HG03354 (cell line): Measurements from ENCODE around the gene TMOD3.
A peak's percentile ranks its signal among the peaks of the same experiment; 100 is the strongest.

ENCODE experiments used
- ATAC-seq: cut with Tn5 transposase; IDR thresholded peaks from one replicate; pipeline ENCODE4 v1.9.1; 2021; ENCODE audit warnings: mild to moderate bottlenecking; ENCODE audit not compliant: unreplicated experiment, poor library complexity, severe bottlenecking

The TMOD3 gene

DNA sequence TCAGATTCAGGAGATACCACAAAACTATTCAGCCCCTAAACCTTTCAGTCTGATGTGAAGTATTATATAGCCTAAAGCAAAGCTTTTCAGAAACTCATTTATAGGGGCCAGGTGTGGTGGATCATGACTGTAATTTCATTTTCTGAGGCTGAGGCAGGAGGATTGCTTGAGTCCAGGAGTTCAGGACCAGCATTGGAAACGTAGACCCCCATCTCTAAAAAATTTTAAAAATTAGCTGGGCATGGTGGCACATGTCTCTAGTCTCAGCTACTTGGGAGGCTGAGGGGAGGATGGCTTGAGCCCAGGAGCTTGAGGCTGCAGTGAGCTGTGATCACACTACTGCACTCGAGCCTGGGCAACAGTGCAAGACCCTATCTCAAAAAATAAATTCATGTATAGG lies 60.0 kb downstream of the TMOD3 start:
- ATAC-seq = no peak

DNA sequence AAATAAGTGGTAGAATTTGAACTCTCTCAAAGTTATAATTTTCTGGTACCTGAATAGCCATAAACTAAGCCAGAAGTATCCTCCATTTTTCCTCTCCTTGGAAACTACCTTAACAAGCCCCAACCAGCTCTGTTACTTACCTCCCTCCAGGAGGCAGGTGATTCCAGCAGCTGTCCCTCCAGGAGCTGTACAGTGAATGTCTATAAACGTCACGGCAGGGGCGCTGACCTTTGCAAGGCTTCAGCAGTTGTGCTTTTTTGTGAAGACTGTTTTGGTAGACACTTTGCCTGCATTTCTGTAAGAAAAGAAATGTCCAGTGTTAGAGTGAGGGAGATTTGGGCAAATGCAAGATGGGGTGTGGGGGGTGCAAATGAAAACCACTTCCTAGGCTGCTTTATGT lies 75.0 kb downstream of the TMOD3 start:
- no peak for ATAC-seq

GRCh38 chr15:51904931-51905330 lies 75.5 kb downstream of the TMOD3 start:
- no peak for ATAC-seq

- no peak for ATAC-seq
Observed at GRCh38 chr15:51907136-51907862, 77.8 kb downstream of the TMOD3 start.

- ATAC-seq = no peak
Observed at GRCh38 chr15:51908316-51908715, 78.9 kb downstream of the TMOD3 start.

- no peak for ATAC-seq
Observed at GRCh38 chr15:51909584-51909983, 80.1 kb downstream of the TMOD3 start.

GRCh38 chr15:51912528-51912927 lies 83.1 kb downstream of the TMOD3 start:
- ATAC-seq = no peak

GRCh38 chr15:51917493-51917892 lies 88.0 kb downstream of the TMOD3 start:
- ATAC-seq = no peak

DNA sequence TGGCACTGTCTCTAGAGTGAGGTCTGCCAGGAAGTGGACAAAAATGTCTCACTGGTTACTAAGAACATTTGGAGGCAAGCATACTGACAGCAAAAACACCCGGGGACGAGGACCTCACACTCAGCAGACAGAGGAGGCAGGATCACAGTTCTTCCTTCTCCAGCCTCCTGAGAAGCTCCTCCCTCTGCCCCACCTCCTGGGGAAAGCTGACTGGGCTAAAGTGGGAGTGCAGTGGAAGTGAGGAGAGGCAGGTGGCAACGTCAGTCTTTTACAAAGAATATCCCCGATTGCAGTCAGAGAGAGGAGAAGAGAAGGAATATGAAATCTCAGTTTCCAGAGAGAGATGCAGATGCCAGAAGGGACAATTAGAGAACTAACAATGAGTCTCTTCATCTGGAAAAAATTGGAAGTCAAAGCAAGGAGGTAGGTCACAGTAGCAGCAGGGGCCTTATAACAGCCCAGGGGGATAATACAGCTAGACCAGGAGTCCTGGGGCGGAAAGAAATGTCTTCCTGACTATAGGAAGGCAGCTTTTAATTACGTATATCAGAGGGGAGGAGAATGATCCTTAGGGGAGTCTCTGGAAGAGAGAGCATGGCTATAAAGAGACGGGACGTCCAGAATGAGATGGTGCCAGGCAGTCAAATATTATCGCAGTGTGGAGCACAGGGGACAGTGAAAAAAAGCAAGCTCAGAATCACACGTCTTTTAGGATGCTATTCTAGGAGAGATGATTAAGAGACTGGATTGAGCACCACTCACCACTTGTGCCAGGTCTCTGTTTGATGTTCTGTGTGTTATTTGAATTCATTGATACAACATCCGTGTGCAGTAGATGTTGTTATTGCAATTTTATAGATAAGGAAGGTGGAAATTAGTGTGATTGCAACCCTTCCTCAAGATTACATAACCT lies 95.0 kb downstream of the TMOD3 start:
- no peak for ATAC-seq

GRCh38 chr15:51926809-51927208 lies 97.4 kb downstream of the TMOD3 start:
- no peak for ATAC-seq

DNA sequence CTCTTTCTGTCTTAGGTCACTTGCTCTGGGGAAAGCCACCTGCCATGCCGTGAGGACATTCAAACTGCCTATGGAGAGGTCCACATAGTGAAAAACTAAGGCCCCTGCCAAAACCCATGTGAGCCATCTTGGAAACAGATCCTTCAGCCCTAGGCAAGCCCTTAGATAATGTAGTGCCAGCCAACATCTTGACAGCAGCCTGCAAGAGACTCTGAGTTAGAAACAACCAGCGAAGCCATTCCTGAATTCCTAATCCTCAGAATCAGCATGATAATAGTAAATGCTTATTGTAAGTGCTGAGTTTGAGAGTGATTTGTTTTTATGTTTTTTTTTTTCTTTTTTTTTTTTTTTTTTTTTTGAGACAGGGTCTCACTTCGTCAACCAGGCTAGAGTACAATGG lies 101.6 kb downstream of the TMOD3 start:
- no peak for ATAC-seq

GRCh38 chr15:51931638-51932037 lies 102.2 kb downstream of the TMOD3 start:
- ATAC-seq = no peak

DNA sequence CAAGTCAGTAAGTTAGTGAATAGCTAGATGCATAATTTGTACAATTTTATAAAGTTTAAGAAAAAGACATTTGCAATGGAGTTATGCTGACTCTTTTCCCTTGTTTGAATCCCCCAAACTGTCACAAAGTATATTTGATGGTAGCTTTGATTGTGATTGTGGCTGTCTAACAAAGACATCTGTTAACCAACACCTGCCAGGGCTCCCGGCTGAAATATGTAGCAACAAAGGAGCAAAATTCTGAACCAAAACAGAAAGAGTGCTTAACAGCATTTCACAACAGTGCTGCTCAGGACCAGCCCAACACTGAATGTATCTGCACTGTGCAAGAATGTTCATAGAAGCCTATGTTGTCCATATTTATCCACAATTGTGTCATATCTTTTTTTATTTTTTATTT lies 102.7 kb downstream of the TMOD3 start:
- ATAC-seq = no peak

DNA sequence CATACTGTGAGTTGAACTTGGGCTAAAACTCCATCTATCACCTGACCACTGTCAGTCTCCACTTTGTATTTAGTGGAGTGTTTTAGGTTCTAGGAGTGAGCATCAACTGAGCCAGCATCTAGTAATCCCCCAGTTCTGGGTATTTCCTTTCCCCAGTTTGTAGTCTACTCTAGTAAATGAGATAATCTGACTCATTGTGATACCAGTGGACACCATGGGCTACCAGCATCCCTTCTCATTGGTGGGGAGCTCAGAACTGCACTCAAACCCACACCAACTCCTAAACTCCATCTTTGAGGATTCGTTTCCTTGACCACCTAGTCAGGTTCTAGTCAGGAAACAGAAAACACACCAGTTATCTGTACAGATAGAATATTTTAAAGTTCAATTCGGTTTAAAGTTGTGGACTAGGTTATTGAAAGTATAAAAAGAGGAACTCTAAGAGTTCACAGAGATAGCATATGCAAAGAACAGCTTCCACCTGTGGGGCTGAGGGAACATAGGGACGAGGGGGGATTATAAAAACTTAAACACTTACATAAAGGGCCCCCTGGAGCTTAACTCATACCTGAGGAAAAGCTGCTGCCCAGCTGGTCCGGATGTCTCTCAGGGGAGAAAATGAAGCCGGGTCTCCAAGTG lies 106.1 kb downstream of the TMOD3 start:
- peak; percentile 96 for ATAC-seq

- no peak for ATAC-seq
Observed at GRCh38 chr15:51936105-51936478, 106.6 kb downstream of the TMOD3 start.

- no peak for ATAC-seq
Observed at GRCh38 chr15:51938286-51938685, 108.8 kb downstream of the TMOD3 start.

DNA sequence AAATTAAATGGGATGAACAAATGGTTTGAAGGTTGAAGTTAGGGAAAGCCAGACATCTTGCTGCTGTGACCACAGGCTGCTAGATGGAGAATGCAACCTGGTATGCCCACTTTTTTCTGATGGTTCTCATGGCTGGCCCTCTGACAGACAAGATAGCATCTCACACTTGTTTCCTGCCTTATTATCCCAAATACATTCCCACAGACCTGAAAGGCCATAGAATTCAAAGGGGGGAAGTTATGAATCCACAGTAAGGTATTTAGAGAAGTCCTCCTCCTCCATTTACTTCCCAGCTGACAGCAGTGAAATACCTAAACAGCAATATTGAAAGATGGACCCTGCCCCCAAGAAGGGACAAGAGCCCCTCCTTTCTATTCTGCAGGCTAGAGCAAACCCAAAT lies 109.8 kb downstream of the TMOD3 start:
- no peak for ATAC-seq

GRCh38 chr15:51947124-51947523 lies 117.7 kb downstream of the TMOD3 start:
- ATAC-seq = no peak

DNA sequence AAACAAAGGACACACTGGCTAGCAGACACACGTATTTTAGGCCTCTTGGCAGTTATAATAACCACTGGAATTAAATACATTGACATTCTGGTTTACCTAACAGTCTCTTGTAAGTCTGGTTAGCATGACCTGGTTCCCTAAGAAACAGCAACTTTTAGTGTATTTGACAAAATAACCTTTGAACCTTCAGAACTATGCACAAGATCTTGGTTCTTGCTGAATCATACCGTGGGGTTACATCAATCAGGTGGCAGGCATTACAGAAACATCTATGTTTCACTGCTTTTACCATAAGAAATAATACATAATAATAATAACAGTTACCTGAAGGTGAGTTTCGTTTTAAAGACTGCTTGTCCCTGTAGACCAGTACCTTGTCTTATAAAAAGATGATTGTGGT lies 123.4 kb downstream of the TMOD3 start:
- no peak for ATAC-seq

DNA sequence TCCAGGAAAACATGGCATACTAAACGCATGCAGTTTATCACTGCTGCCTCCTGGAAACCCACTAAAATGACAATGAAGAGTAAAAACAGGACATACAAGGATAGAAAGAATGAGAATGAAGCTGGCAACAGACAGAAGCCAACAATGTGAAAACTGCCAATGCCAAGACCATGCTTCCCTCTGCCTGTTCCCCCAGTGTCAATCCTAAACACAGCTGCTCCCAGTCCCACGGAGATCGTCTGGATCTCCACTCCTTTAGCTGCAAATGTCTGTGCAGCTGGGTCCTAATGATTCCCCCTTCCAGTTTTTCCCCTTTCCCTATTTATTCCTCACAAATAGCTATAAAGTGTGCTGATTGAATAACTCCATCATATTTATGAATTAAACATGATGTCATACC lies 126.1 kb downstream of the TMOD3 start:
- ATAC-seq = no peak
